ENCODE measurements around the gene CDK18.

The CDK18 gene

DNA sequence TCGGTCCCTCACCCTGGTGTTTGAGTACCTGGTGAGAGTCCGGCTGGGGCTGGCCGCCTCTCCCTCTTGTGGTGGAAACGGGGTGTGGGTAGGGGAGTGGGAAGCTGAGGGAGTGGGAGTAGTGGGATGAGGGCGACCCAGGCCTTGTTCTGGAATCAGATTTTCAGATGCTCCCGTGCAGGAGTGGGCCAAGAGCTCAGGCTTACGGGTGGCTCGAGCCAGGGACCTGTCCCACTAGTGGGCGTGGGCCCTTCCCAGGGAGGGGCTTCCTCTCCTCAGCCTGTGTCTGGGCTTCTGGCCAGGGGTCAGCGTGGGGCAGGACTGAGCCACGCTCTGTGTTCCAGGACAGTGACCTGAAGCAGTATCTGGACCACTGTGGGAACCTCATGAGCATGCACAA is 22.0 kb downstream of the CDK18 start (continued):
- TF ChIP-seq ZNF248 (tag by site-specific recombination; IDR thresholded peaks at IDR 0.05) = no peak
- TF ChIP-seq, protein P1, sequence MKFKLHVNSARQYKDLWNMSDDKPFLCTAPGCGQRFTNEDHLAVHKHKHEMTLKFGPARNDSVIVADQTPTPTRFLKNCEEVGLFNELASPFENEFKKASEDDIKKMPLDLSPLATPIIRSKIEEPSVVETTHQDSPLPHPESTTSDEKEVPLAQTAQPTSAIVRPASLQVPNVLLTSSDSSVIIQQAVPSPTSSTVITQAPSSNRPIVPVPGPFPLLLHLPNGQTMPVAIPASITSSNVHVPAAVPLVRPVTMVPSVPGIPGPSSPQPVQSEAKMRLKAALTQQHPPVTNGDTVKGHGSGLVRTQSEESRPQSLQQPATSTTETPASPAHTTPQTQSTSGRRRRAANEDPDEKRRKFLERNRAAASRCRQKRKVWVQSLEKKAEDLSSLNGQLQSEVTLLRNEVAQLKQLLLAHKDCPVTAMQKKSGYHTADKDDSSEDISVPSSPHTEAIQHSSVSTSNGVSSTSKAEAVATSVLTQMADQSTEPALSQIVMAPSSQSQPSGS (tag by site-specific recombination; IDR thresholded peaks at IDR 0.05; ENCODE audit: low read depth) = no peak
- TF ChIP-seq MYNN (tag by site-specific recombination; IDR thresholded peaks at IDR 0.05; ENCODE audit: borderline replicate concordance) = no peak

DNA sequence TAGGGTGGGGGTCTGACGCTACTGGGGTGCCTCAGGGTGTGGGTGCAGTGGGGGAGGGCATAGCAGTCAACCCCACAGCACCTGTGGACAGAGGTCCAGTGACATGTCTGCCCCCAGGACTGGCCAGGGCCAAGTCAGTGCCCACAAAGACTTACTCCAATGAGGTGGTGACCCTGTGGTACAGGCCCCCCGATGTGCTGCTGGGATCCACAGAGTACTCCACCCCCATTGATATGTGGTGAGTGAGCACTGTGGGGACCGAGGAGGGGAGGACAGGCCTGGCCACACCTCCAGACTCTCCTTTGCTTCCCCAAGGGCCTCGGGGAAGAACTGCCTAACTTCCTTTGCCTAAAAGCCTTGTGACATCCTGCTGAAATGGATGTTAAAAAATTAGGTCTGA is 23.5 kb downstream of the CDK18 start:
- ChIA-PET CTCF (interaction anchor here (1.1 to 9.1 kb wide), 7 partner anchors 10 to 130 kb away, joined by 3 to 459 read pairs (median 7); no protein-coding TSS in a partner anchor), POLR2A (no interaction called here)
- no peak overlapping the region for H3K4me3 ChIP-seq (ENCODE audit: low read depth, low read length)
- H3K4me1 ChIP-seq (ENCODE audit: control insufficient read depth, insufficient read depth, low read length) = no peaks in the 10 kb centered on the region
- peaks cover 0 to 25% of the 10 kb centered on the region in 2 experiments; a peak in 1 of 3 replicates for H3K36me3 ChIP-seq (ENCODE audit: control insufficient read depth in 2 of 2, insufficient read depth in 1 of 2, low read length in 2 of 2)
- TF ChIP-seq ZNF366 (tag by site-specific recombination; conservative IDR thresholded peaks at IDR 0.05) = no peak
- no peaks in the 10 kb centered on the region for H3K9me3 ChIP-seq (ENCODE audit: control insufficient read depth, insufficient read depth, low read depth, low read length)
- H3K27ac ChIP-seq (ENCODE audit: extremely low read depth, low read depth, low read length) = no peak overlapping the region

DNA sequence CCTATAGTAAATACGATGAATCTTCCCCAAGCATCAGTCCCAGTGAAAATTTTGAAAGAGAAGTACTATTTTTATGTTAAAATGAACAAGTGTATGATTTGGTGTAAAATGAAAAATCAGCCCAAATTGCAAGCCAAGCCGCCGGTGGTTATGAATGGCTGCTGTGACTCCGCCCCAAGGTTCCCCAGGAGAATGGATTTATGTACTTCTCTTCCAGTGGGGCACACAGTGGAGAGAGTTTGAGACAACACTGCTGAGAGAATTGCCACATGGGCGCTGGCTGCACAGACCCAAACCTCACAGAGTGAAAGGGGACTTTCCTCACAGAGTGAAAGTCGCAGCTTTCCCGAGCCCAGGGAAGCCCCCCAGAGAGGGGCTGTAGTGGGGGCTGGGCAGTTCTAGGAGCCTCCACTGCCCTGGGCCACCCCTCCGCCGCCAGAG is 24.0 kb downstream of the CDK18 start:
- ChIA-PET POLR2A (interaction anchor here (0.6 kb wide), 1 partner anchor 293 kb away, joined by 8 read pairs; no protein-coding TSS in a partner anchor), CTCF (interaction anchor here (0.6 to 5.5 kb wide), 20 partner anchors 9 to 449 kb away, joined by 3 to 79 read pairs (median 6); no protein-coding TSS in a partner anchor)
- no peaks in the 10 kb centered on the region for H3K4me1 ChIP-seq (ENCODE audit: control insufficient read depth, insufficient read depth, low read length)
- peaks cover 0 to 25% of the 10 kb centered on the region in 2 experiments; a peak in 1 of 3 replicates for H3K36me3 ChIP-seq (ENCODE audit: control insufficient read depth in 2 of 2, insufficient read depth in 1 of 2, low read length in 2 of 2)
- H3K9me3 ChIP-seq (ENCODE audit: control insufficient read depth, insufficient read depth, low read depth, low read length) = no peaks in the 10 kb centered on the region
- H3K27ac ChIP-seq (ENCODE audit: extremely low read depth, low read depth, low read length) = no peak overlapping the region
- no peak overlapping the region for H3K4me3 ChIP-seq (ENCODE audit: low read depth, low read length)
- TF ChIP-seq PRDM1 (tag by site-specific recombination; IDR thresholded peaks at IDR 0.05) (peak; percentile 97), ZNF37A (tag by site-specific recombination; IDR thresholded peaks at IDR 0.05) (no peak), EGR2 (tag by site-specific recombination; IDR thresholded peaks at IDR 0.05; ENCODE audit: low read depth) (no peak), ZNF624 (tag by site-specific recombination; IDR thresholded peaks at IDR 0.05) (no peak), GLIS1 (tag by site-specific recombination; IDR thresholded peaks at IDR 0.05) (0 out of 2 replicates have a peak, but pooled peaks have one; percentile 5), ZNF76 (tag by site-specific recombination; IDR thresholded peaks at IDR 0.05; ENCODE audit: borderline replicate concordance, low read depth) (no peak), GLIS2 (tag by site-specific recombination; IDR thresholded peaks at IDR 0.05) (no peak), ZNF175 (tag by site-specific recombination; IDR thresholded peaks at IDR 0.05) (no peak), ZNF558 (tag by site-specific recombination; IDR thresholded peaks at IDR 0.05) (no peak), TRIM28 (IDR thresholded peaks at IDR 0.05; ENCODE audit: borderline replicate concordance, low read length) (no peak), ZNF302 (tag by site-specific recombination; IDR thresholded peaks at IDR 0.05; ENCODE audit: low read depth) (no peak)
- TF ChIP-seq, protein P2, sequence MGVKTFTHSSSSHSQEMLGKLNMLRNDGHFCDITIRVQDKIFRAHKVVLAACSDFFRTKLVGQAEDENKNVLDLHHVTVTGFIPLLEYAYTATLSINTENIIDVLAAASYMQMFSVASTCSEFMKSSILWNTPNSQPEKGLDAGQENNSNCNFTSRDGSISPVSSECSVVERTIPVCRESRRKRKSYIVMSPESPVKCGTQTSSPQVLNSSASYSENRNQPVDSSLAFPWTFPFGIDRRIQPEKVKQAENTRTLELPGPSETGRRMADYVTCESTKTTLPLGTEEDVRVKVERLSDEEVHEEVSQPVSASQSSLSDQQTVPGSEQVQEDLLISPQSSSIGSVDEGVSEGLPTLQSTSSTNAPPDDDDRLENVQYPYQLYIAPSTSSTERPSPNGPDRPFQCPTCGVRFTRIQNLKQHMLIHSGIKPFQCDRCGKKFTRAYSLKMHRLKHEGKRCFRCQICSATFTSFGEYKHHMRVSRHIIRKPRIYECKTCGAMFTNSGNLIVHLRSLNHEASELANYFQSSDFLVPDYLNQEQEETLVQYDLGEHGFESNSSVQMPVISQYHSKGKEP (tag by site-specific recombination; IDR thresholded peaks at IDR 0.05) = no peak
- TF ChIP-seq, protein P3, sequence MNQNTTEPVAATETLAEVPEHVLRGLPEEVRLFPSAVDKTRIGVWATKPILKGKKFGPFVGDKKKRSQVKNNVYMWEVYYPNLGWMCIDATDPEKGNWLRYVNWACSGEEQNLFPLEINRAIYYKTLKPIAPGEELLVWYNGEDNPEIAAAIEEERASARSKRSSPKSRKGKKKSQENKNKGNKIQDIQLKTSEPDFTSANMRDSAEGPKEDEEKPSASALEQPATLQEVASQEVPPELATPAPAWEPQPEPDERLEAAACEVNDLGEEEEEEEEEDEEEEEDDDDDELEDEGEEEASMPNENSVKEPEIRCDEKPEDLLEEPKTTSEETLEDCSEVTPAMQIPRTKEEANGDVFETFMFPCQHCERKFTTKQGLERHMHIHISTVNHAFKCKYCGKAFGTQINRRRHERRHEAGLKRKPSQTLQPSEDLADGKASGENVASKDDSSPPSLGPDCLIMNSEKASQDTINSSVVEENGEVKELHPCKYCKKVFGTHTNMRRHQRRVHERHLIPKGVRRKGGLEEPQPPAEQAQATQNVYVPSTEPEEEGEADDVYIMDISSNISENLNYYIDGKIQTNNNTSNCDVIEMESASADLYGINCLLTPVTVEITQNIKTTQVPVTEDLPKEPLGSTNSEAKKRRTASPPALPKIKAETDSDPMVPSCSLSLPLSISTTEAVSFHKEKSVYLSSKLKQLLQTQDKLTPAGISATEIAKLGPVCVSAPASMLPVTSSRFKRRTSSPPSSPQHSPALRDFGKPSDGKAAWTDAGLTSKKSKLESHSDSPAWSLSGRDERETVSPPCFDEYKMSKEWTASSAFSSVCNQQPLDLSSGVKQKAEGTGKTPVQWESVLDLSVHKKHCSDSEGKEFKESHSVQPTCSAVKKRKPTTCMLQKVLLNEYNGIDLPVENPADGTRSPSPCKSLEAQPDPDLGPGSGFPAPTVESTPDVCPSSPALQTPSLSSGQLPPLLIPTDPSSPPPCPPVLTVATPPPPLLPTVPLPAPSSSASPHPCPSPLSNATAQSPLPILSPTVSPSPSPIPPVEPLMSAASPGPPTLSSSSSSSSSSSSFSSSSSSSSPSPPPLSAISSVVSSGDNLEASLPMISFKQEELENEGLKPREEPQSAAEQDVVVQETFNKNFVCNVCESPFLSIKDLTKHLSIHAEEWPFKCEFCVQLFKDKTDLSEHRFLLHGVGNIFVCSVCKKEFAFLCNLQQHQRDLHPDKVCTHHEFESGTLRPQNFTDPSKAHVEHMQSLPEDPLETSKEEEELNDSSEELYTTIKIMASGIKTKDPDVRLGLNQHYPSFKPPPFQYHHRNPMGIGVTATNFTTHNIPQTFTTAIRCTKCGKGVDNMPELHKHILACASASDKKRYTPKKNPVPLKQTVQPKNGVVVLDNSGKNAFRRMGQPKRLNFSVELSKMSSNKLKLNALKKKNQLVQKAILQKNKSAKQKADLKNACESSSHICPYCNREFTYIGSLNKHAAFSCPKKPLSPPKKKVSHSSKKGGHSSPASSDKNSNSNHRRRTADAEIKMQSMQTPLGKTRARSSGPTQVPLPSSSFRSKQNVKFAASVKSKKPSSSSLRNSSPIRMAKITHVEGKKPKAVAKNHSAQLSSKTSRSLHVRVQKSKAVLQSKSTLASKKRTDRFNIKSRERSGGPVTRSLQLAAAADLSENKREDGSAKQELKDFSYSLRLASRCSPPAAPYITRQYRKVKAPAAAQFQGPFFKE (tag by site-specific recombination; IDR thresholded peaks at IDR 0.05; ENCODE audit: borderline replicate concordance) = no peak
- TF ChIP-seq, protein P4, sequence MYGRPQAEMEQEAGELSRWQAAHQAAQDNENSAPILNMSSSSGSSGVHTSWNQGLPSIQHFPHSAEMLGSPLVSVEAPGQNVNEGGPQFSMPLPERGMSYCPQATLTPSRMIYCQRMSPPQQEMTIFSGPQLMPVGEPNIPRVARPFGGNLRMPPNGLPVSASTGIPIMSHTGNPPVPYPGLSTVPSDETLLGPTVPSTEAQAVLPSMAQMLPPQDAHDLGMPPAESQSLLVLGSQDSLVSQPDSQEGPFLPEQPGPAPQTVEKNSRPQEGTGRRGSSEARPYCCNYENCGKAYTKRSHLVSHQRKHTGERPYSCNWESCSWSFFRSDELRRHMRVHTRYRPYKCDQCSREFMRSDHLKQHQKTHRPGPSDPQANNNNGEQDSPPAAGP (tag by site-specific recombination; IDR thresholded peaks at IDR 0.05) = no peak
- TF ChIP-seq, protein P5, sequence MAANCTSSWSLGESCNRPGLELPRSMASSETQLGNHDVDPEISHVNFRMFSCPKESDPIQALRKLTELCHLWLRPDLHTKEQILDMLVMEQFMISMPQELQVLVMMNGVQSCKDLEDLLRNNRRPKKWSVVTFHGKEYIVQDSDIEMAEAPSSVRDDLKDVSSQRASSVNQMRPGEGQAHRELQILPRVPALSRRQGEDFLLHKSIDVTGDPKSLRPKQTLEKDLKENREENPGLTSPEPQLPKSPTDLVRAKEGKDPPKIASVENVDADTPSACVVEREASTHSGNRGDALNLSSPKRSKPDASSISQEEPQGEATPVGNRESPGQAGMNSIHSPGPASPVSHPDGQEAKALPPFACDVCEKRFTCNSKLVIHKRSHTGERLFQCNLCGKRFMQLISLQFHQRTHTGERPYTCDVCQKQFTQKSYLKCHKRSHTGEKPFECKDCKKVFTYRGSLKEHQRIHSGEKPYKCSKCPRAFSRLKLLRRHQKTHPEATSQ (tag by site-specific recombination; IDR thresholded peaks at IDR 0.05) = no peak

Measured in HEK293 (cell line).